H9 (cell line): ENCODE results near the gene ANKRD13C. TPM values are rescaled to one million over a fixed set of nuclear protein-coding genes. Genes with fewer than 3 reads are reported as not detected.

Experiments
- DNase-seq: peaks from one replicate; pipeline ENCODE4 v3.0.0-alpha.2; 2017
- H2AFZ ChIP-seq: one replicate; pipeline ENCODE4 v1.6.1; 2013; ENCODE audit warnings: mild to moderate bottlenecking, low read length, control low read depth, moderate library complexity
- H2AK5ac ChIP-seq: 2 replicates; pipeline ENCODE4 v1.6.1; 2013; ENCODE audit warnings: low read length, control low read depth, mixed read lengths; ENCODE audit not compliant: insufficient read length
- H2BK120ac ChIP-seq: one replicate; pipeline ENCODE4 v1.6.1; 2013; ENCODE audit warnings: low read depth, mild to moderate bottlenecking, low read length, control low read depth, inconsistent platforms; ENCODE audit not compliant: poor library complexity, severe bottlenecking
- H2BK12ac ChIP-seq: 2 replicates; pipeline ENCODE4 v1.6.1; 2013; ENCODE audit warnings: low read length, control low read depth, mixed read lengths, low read depth; ENCODE audit not compliant: insufficient read length
- H2BK15ac ChIP-seq: 2 replicates; pipeline ENCODE4 v1.6.1; 2013; ENCODE audit warnings: low read depth, low read length, control low read depth
- H2BK20ac ChIP-seq: one replicate; pipeline ENCODE4 v1.6.1; 2013; ENCODE audit warnings: low read depth, mild to moderate bottlenecking, low read length, control low read depth, inconsistent platforms; ENCODE audit not compliant: poor library complexity, severe bottlenecking
- H2BK5ac ChIP-seq: 2 replicates; pipeline ENCODE4 v1.6.1; 2013; ENCODE audit warnings: low read length, control low read depth, mixed read lengths; ENCODE audit not compliant: insufficient read length
- H3K14ac ChIP-seq: 2 replicates; pipeline ENCODE4 v1.6.1; 2013; ENCODE audit warnings: low read length, control low read depth; ENCODE audit not compliant: insufficient read depth
- H3K18ac ChIP-seq: 2 replicates; pipeline ENCODE4 v1.6.1; 2013; ENCODE audit warnings: low read depth, mild to moderate bottlenecking, mixed read lengths, low read length, control low read depth; ENCODE audit not compliant: insufficient read length
- H3K23ac ChIP-seq: 2 replicates; pipeline ENCODE4 v1.6.1; 2013; ENCODE audit warnings: low read length, control low read depth, mixed read lengths, low read depth; ENCODE audit not compliant: insufficient read length
- H3K23me2 ChIP-seq: 2 replicates; pipeline ENCODE4 v1.6.1; 2013; ENCODE audit warnings: low read depth, mild to moderate bottlenecking, mixed read lengths, low read length, control low read depth; ENCODE audit not compliant: insufficient read length, poor library complexity, severe bottlenecking
- H3K27ac ChIP-seq: 2 replicates; pipeline ENCODE4 v1.5.1; 2013; ENCODE audit warnings: low read length, control low read depth, mixed read lengths, low read depth; ENCODE audit not compliant: insufficient read length
- H3K27me3 ChIP-seq: 2 replicates; pipeline ENCODE4 v1.6.1; 2013; ENCODE audit warnings: low read length, control low read depth, inconsistent platforms; ENCODE audit not compliant: insufficient read depth
- H3K4ac ChIP-seq: 2 replicates; pipeline ENCODE4 v1.6.1; 2013; ENCODE audit warnings: low read depth, mild to moderate bottlenecking, control low read depth, inconsistent platforms, low read length, moderate library complexity
- H3K4me1 ChIP-seq: 2 replicates; pipeline ENCODE4 v1.6.1; 2013; ENCODE audit warnings: low read length, control low read depth, inconsistent platforms; ENCODE audit not compliant: insufficient read depth
- H3K4me2 ChIP-seq: 2 replicates; pipeline ENCODE4 v1.6.1; 2013; ENCODE audit warnings: low read length, control low read depth, mixed read lengths; ENCODE audit not compliant: insufficient read length, insufficient read depth
- H3K56ac ChIP-seq: 2 replicates; pipeline ENCODE4 v1.6.1; 2013; ENCODE audit warnings: low read depth, mild to moderate bottlenecking, mixed read lengths, low read length, control low read depth; ENCODE audit not compliant: insufficient read length
- H3K79me1 ChIP-seq: 2 replicates; pipeline ENCODE4 v1.6.1; 2013; ENCODE audit warnings: low read depth, mild to moderate bottlenecking, moderate library complexity, low read length, control low read depth, inconsistent platforms; ENCODE audit not compliant: insufficient read depth, poor library complexity, severe bottlenecking
- H3K79me2 ChIP-seq: 2 replicates; pipeline ENCODE4 v1.6.1; 2013; ENCODE audit warnings: low read length, control low read depth, inconsistent platforms; ENCODE audit not compliant: insufficient read depth
- H3K9ac ChIP-seq: 2 replicates; pipeline ENCODE4 v1.6.1; 2013; ENCODE audit warnings: low read length, control low read depth, mixed read lengths; ENCODE audit not compliant: insufficient read length; ENCODE audit errors: extremely low read depth
- H3K9me3 ChIP-seq: one replicate; pipeline ENCODE4 v1.6.1; 2013; ENCODE audit warnings: low read depth, low read length, inconsistent platforms; ENCODE audit not compliant: control insufficient read depth
- H3T11ph ChIP-seq: one replicate; pipeline ENCODE4 v1.6.1; 2013; ENCODE audit warnings: mild to moderate bottlenecking, low read length, control low read depth, inconsistent platforms
- H4K20me1 ChIP-seq: one replicate; pipeline ENCODE4 v1.6.1; 2013; ENCODE audit not compliant: control insufficient read depth, insufficient read length, insufficient read depth
- H4K5ac ChIP-seq: 2 replicates; pipeline ENCODE4 v1.6.1; 2013; ENCODE audit warnings: low read depth, mild to moderate bottlenecking, mixed read lengths, low read length, control low read depth; ENCODE audit not compliant: insufficient read length
- H4K8ac ChIP-seq: replicated peaks from 2 replicates; pipeline ENCODE4 v1.6.1; 2013; ENCODE audit warnings: low read length, control low read depth, mixed read lengths, low read depth; ENCODE audit not compliant: insufficient read length
- H4K91ac ChIP-seq: 2 replicates; pipeline ENCODE4 v1.6.1; 2013; ENCODE audit warnings: low read depth, mild to moderate bottlenecking, moderate library complexity, mixed read lengths, low read length, control low read depth; ENCODE audit not compliant: insufficient read length
- H3K27ac Mint-ChIP-seq, 3 experiments: 2 replicates in 2 of 3; 3 replicates in 1 of 3; pipeline ENCODE4 v1.8.0; 2020 to 2021; ENCODE audit warnings: mixed read lengths in 3 of 3, mild to moderate bottlenecking in 1 of 3, moderate library complexity in 1 of 3
- H3K27me3 Mint-ChIP-seq: 2 replicates; pipeline ENCODE4 v1.8.0; 2021; ENCODE audit warnings: low read depth, mild to moderate bottlenecking, moderate library complexity, mixed read lengths
- H3K36me3 Mint-ChIP-seq, 3 experiments: 2 replicates in 2 of 3; 3 replicates in 1 of 3; pipeline ENCODE4 v1.8.0; 2020 to 2021; ENCODE audit warnings: low read depth in 3 of 3, mixed read lengths in 3 of 3; ENCODE audit not compliant: insufficient read depth in 1 of 3
- H3K4me1 Mint-ChIP-seq, 2 experiments: 2 replicates each; pipeline ENCODE4 v1.8.0; 2020; ENCODE audit warnings: mixed read lengths in 2 of 2
- H3K4me3 Mint-ChIP-seq, 2 experiments: 2 replicates in 1 of 2; 3 replicates in 1 of 2; pipeline ENCODE4 v1.8.0; 2020 to 2021; ENCODE audit warnings: mild to moderate bottlenecking in 2 of 2, mixed read lengths in 2 of 2, moderate library complexity in 1 of 2
- H3K9me3 Mint-ChIP-seq, 2 experiments: 2 replicates in 1 of 2; 3 replicates in 1 of 2; pipeline ENCODE4 v1.8.0; 2020; ENCODE audit warnings: mild to moderate bottlenecking in 2 of 2, mixed read lengths in 2 of 2, moderate library complexity in 1 of 2
- CTCF ChIP-seq: fragments of 200-600 bp; sonication (generic); conservative IDR thresholded peaks from 3 replicates; pipeline ENCODE4 v1.8.0; 2021; ENCODE audit warnings: antibody characterized with exemption, mild to moderate bottlenecking
- WGBS: extraction: QIAGEN DNeasy Blood & Tissue Kit; methylation state at CpG from one replicate; pipeline ENCODE4 v1.1.7; 2013; ENCODE audit warnings: missing lambda C conversion rate, low lambda C conversion rate, mixed read lengths; ENCODE audit not compliant: insufficient read length; ENCODE audit errors: extremely low coverage; 5-methylcytosine and 5-hydroxymethylcytosine counted together
- total RNA-seq: library from RNA; stranded (reverse); gene quantifications from 2 replicates; pipeline ENCODE4 v1.2.1, GENCODE V29; 2021

Gene ANKRD13C
- total RNA-seq, 1 experiment from 2014 or later, result 19.7 TPM

- peaks cover 7% of the 10 kb centered on the region; the same call in 1 of the 2 replicates for H3K79me2 ChIP-seq
- H4K91ac ChIP-seq, result no peak overlapping the region
- H2AFZ ChIP-seq, result no peak overlapping the region
- no peak overlapping the region for H2BK20ac ChIP-seq
- H3K9ac ChIP-seq, result no peak overlapping the region
- no peak for DNase-seq
- no peaks in the 10 kb centered on the region for H3K27me3 ChIP-seq
- H3T11ph ChIP-seq, result no peak overlapping the region
- no peak overlapping the region for H2BK12ac ChIP-seq
- H3K27me3 Mint-ChIP-seq, result no peaks in the 10 kb centered on the region
- H4K5ac ChIP-seq, result no peak overlapping the region
- no peak overlapping the region for H2BK5ac ChIP-seq
- peak overlapping the region in 1 of 3 experiments; percentile 7; a peak in 1 of 7 replicates for H3K27ac Mint-ChIP-seq
- TF ChIP-seq CTCF, result no peak
- no peak overlapping the region for H3K18ac ChIP-seq
- no peaks in the 10 kb centered on the region for H4K20me1 ChIP-seq
- H3K4me2 ChIP-seq, result no peak overlapping the region
- peaks cover 0 to 6% of the 10 kb centered on the region in 2 experiments; a peak in 2 of 4 replicates for H3K4me1 Mint-ChIP-seq
- H3K14ac ChIP-seq, result no peak overlapping the region
- H3K27ac ChIP-seq, result no peak overlapping the region
- no peaks in the 10 kb centered on the region for H3K9me3 ChIP-seq
- no peak overlapping the region for H2BK120ac ChIP-seq
- no peak overlapping the region for H2AK5ac ChIP-seq
- no CpG with 5 or more reads among the region's 4 CpGs for WGBS
- H3K4me3 Mint-ChIP-seq, result no peak overlapping the region
- H3K4me1 ChIP-seq, result no peaks in the 10 kb centered on the region
- no peak overlapping the region for H3K23ac ChIP-seq
- no peak overlapping the region for H2BK15ac ChIP-seq
- H3K23me2 ChIP-seq, result no peaks in the 10 kb centered on the region
- H4K8ac ChIP-seq, result no peak overlapping the region
- no peak overlapping the region for H3K4ac ChIP-seq
- H3K56ac ChIP-seq, result no peak overlapping the region
- H3K36me3 Mint-ChIP-seq, result peaks cover 44 to 89% (median 80%) of the 10 kb centered on the region in 3 experiments; a peak in 6 of 7 replicates
- H3K9me3 Mint-ChIP-seq, result no peaks in the 10 kb centered on the region; a peak in 1 of 5 replicates
- peaks cover 3% of the 10 kb centered on the region for H3K79me1 ChIP-seq
Measured at GRCh38 chr1:70231475-70231874, 123.0 kb downstream of the ANKRD13C start.
